HepG2 (cell line): ENCODE data around the gene FHL5. TPM values are rescaled to one million over a fixed set of nuclear protein-coding genes. Genes with fewer than 3 reads are reported as not detected.

Experiments used
- CREB1 ChIP-seq, 2 experiments: fragments of 450-650 bp in 1 of 2; IDR thresholded peaks; 2 replicates each; pipeline ENCODE4 v1.6.1; 2016 to 2017; ENCODE audit warnings: control low read depth in 1 of 2, mild to moderate bottlenecking in 1 of 2, missing compliant biosample characterization in 1 of 2, missing genetic modification characterization in 1 of 2
- HNF1A ChIP-seq, 2 experiments: sonication (generic) in 1 of 2; formaldehyde crosslinking in 1 of 2; IDR thresholded peaks; 2 replicates each; pipeline versions ENCODE4 v1.4.0 to v1.6.1; 2016 to 2020; ENCODE audit warnings: borderline replicate concordance in 1 of 2, low read depth in 1 of 2, mild to moderate bottlenecking in 1 of 2, missing genetic modification reagents in 1 of 2
- LCORL ChIP-seq, 2 experiments: fragments of 450-650 bp in 1 of 2; sonication (generic) in 1 of 2; formaldehyde crosslinking in 1 of 2; IDR thresholded peaks; 2 replicates each; pipeline versions ENCODE4 v1.5.0 to v1.6.1; 2017 to 2020; ENCODE audit warnings: antibody characterized with exemption in 1 of 2, missing genetic modification reagents in 1 of 2
- MLXIP ChIP-seq: sonication (generic); formaldehyde crosslinking; IDR thresholded peaks from 2 replicates; pipeline ENCODE4 v1.9.0; 2021; ENCODE audit warnings: missing genetic modification reagents, borderline replicate concordance
- NFYB ChIP-seq: sonication (generic); formaldehyde crosslinking; IDR thresholded peaks from 2 replicates; pipeline ENCODE4 v1.4.0; 2020; ENCODE audit warnings: missing genetic modification reagents
- ZNF124 ChIP-seq: sonication (generic); formaldehyde crosslinking; IDR thresholded peaks from 2 replicates; pipeline ENCODE4 v1.4.0; 2020; ENCODE audit warnings: missing genetic modification reagents
- ZNF142 ChIP-seq: sonication (generic); formaldehyde crosslinking; IDR thresholded peaks from 2 replicates; pipeline ENCODE4 v1.4.0; 2020; ENCODE audit warnings: missing genetic modification reagents
- ZNF382 ChIP-seq: sonication (generic); formaldehyde crosslinking; IDR thresholded peaks from 2 replicates; pipeline ENCODE4 v1.5.0; 2020; ENCODE audit warnings: missing genetic modification reagents, mild to moderate bottlenecking, borderline replicate concordance
- ZNF446 ChIP-seq: sonication (generic); formaldehyde crosslinking; IDR thresholded peaks from 2 replicates; pipeline ENCODE4 v1.5.0; 2020; ENCODE audit warnings: mild to moderate bottlenecking, missing genetic modification reagents
- ZNF746 ChIP-seq: sonication (generic); formaldehyde crosslinking; IDR thresholded peaks from 2 replicates; pipeline ENCODE4 v1.8.0; 2022; ENCODE audit warnings: mild to moderate bottlenecking, missing genetic modification reagents
- polyA plus RNA-seq, 8 experiments: library from polyadenylated mRNA; depleted of rRNA in 3 of 8; stranded (reverse) in 7 of 8; unstranded in 1 of 8; fragments of >200 nt; fragmentation: Illumina TruSeq in 4 of 8; extraction: Trizol in 4 of 8; gene quantifications; 2 replicates each; pipeline versions ENCODE4 v1.2.1 to v1.2.3, GENCODE V29; 2011 to 2016; ENCODE audit warnings: low read depth in 4 of 8, missing spikeins in 1 of 8, mixed read lengths in 1 of 8; ENCODE audit not compliant: insufficient read depth in 1 of 8
- total RNA-seq, 5 experiments: library from RNA; depleted of rRNA; stranded (reverse); fragments of >200 nt; fragmentation: Illumina TruSeq; extraction: Trizol; gene quantifications; 2 replicates each; pipeline ENCODE4 v1.2.3, GENCODE V29; 2016; ENCODE audit warnings: low read depth in 1 of 5

The FHL5 gene
- total and polyA plus RNA-seq, 2 of the 13 experiments (the other 11 are each of a cell fraction or from before 2014, with no cell fraction given): not detected

GRCh38 chr6:96521644-96522464 is 41.1 kb upstream of the FHL5 start, which contains the start of gene UFL1 (continued):
- 0 out of 2 replicates have a peak, but pooled peaks have one; percentile 15 for TF ChIP-seq ZNF124 (CRISPR knock-in tag)
- TF ChIP-seq MLXIP (CRISPR knock-in tag): peak; percentile 17; the same call in 1 of the 2 replicates
- TF ChIP-seq LCORL (IDR thresholded peaks at IDR 0.05): peak; percentile 34; the same call in 1 of the 2 replicates
- TF ChIP-seq LCORL (CRISPR knock-in tag; IDR thresholded peaks at IDR 0.05): peak; percentile 90
- no peak for TF ChIP-seq HNF1A (IDR thresholded peaks at IDR 0.05; ENCODE audit: low read depth)
- peak; percentile 60; the same call in 1 of the 2 replicates for TF ChIP-seq HNF1A (CRISPR knock-in tag; IDR thresholded peaks at IDR 0.05; ENCODE audit: borderline replicate concordance)
- TF ChIP-seq ZNF142 (CRISPR knock-in tag): peak; percentile 79
- TF ChIP-seq CREB1 (IDR thresholded peaks at IDR 0.05): peak; percentile 74
- TF ChIP-seq CREB1 (CRISPR knock-in tag; IDR thresholded peaks at IDR 0.05): peak; percentile 78
- TF ChIP-seq ZNF382 (CRISPR knock-in tag): no peak
- no peak for TF ChIP-seq ZNF446 (CRISPR knock-in tag)
- 0 out of 2 replicates have a peak, but pooled peaks have one; percentile 28 for TF ChIP-seq ZNF746
- peak; percentile 14; the same call in 1 of the 2 replicates for TF ChIP-seq NFYB (CRISPR knock-in tag)
